ENCODE measurements around the gene IQCN. TPM values are rescaled to one million over a fixed set of nuclear protein-coding genes. Genes with fewer than 3 reads are reported as not detected.

Gene IQCN
- total RNA-seq, 2 experiments from 2014 or later, result 18.1 to 18.7 TPM

GRCh38 chr19:18208098-18208951, 65.9 kb downstream of the IQCN start:
- no peaks in the 10 kb centered on the region for H3K36me3 ChIP-seq (ENCODE audit: insufficient read depth, low read length)
- ATAC-seq (ENCODE audit: poor library complexity) (no peak), DNase-seq (peak in 13 of 14 experiments; percentile 33 to 75 (median 49))
- Mint-ChIP-seq H3K36me3 (ENCODE audit: low read depth) (peaks cover 7% of the 10 kb centered on the region), H3K4me3 (no peak overlapping the region), H3K27me3 (peaks cover 14% of the 10 kb centered on the region), H3K9me3 (no peaks in the 10 kb centered on the region), H3K27ac (no peak overlapping the region), H3K4me1 (ENCODE audit: low read depth) (peaks cover 5% of the 10 kb centered on the region)
- TF ChIP-seq CTCF (IDR thresholded peaks at IDR 0.05), result peak; percentile 72
- POLR2A ChIA-PET, result interaction anchor here (0.6 to 1.2 kb wide), 4 partner anchors 15 to 72 kb away, joined by 3 read pairs; partner anchors contain the start of gene MPV17L2
- CTCF ChIA-PET, result interaction anchor here (0.6 to 3.2 kb wide), 12 partner anchors 16 to 491 kb away, joined by 3 to 19 read pairs (median 4); partner anchors contain the start of gene MPV17L2
- no peaks in the 10 kb centered on the region for H3K9me3 ChIP-seq (ENCODE audit: control insufficient read depth in 1 of 2, insufficient read depth in 1 of 2, low read length in 2 of 2)
- intact Hi-C loops (cut with DNase I, micrococcal nuclease), result loop anchor here (1.0 to 5.0 kb wide), 4 partner anchors 43 to 203 kb away; no protein-coding TSS in a partner anchor
- H3K27me3 ChIP-seq (ENCODE audit: control insufficient read depth in 1 of 2, insufficient read depth in 2 of 2, low read length in 2 of 2), result no peaks in the 10 kb centered on the region
- H3K4me1 ChIP-seq (ENCODE audit: insufficient read depth, low read length), result peaks cover 21% of the 10 kb centered on the region
- no peak overlapping the region for H3K27ac ChIP-seq (ENCODE audit: low read depth in 1 of 2, low read length in 2 of 2)
- H3K4me3 ChIP-seq (ENCODE audit: low read length), result no peak overlapping the region

Small RNAs within 50 kb of the gene (microRNA-seq; reads per million reads assigned to microRNA genes)
- 1.0 reads per million for gene MIR3188 (ENCODE audit: borderline microRNAs expressed, borderline replicate concordance)

Other genes with a start within 250 kb of the IQCN start
- 10 to 100 TPM; 20.5 to 22.5 TPM for gene IL12RB1, start 187.5 kb downstream of the IQCN start, total RNA-seq
- 10 to 100 TPM; 16.1 to 16.4 TPM for gene MAST3, start 176.7 kb downstream of the IQCN start, total RNA-seq
- gene PIK3R2, start 121.3 kb downstream of the IQCN start, total RNA-seq, result 1 to 10 TPM; 4.6 to 5.6 TPM
- gene IFI30, start 100.6 kb downstream of the IQCN start, total RNA-seq, result 10 to 100 TPM; 10.6 to 10.7 TPM
- gene MPV17L2, start 81.2 kb downstream of the IQCN start, total RNA-seq, result 1 to 10 TPM; 2.8 to 3.9 TPM
- 10 to 100 TPM; 28.9 to 31.2 TPM for gene RAB3A, start 70.4 kb downstream of the IQCN start, total RNA-seq
- not detected for gene PDE4C, start 48.0 kb downstream of the IQCN start, total RNA-seq
- 1,000 to 10,000 TPM; 1,827 to 1,976 TPM for gene JUND, start 7.2 kb upstream of the IQCN start, total RNA-seq
- 10 to 100 TPM; 40.2 to 47.4 TPM for gene LSM4, start 48.6 kb upstream of the IQCN start, total RNA-seq
- 10 to 100 TPM; 24.4 to 25.9 TPM for gene PGPEP1, start 66.1 kb upstream of the IQCN start, total RNA-seq
- not detected for gene GDF15, start 111.7 kb upstream of the IQCN start, total RNA-seq
- under 1 TPM; 0.82 to 0.92 TPM for gene LRRC25, start 123.2 kb upstream of the IQCN start, total RNA-seq
- gene SSBP4, start 144.9 kb upstream of the IQCN start, total RNA-seq, result 10 to 100 TPM; 44.0 to 50.9 TPM
- 10 to 100 TPM; 34.1 to 41.3 TPM for gene ISYNA1, start 163.7 kb upstream of the IQCN start, total RNA-seq
- gene ELL, start 247.6 kb upstream of the IQCN start, total RNA-seq, result 10 to 100 TPM; 46.2 to 46.8 TPM

All from CD4-positive, alpha-beta T cell (primary cell).